ENCODE measurements around the gene PYGO2.

DNA sequence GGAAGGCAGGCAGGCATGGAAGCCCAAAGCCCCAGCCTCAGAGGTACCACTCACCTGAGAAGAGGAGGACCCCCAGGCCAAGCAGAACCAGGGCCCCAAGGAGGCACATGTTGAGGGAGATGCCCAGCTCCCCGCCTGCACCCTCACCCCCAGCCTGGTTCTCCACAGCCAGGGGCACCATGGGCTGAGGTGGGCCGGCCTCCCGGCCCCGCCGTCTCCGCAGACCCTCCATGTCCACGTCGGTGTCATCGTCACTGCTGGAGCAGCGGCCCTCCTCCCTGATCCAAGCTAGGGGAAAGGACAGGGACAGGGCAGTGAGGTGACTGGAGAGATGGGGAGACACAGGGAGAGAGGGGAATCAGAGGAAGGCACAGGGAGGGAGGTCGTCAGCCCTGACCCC is 13.5 kb downstream of the PYGO2 start:
- TF ChIP-seq POLR2A (IDR thresholded peaks at IDR 0.05) (no peak), POLR2AphosphoS5 (IDR thresholded peaks at IDR 0.05) (no peak), EP300 (IDR thresholded peaks at IDR 0.05) (no peak)
- TF ChIP-seq, protein P1, sequence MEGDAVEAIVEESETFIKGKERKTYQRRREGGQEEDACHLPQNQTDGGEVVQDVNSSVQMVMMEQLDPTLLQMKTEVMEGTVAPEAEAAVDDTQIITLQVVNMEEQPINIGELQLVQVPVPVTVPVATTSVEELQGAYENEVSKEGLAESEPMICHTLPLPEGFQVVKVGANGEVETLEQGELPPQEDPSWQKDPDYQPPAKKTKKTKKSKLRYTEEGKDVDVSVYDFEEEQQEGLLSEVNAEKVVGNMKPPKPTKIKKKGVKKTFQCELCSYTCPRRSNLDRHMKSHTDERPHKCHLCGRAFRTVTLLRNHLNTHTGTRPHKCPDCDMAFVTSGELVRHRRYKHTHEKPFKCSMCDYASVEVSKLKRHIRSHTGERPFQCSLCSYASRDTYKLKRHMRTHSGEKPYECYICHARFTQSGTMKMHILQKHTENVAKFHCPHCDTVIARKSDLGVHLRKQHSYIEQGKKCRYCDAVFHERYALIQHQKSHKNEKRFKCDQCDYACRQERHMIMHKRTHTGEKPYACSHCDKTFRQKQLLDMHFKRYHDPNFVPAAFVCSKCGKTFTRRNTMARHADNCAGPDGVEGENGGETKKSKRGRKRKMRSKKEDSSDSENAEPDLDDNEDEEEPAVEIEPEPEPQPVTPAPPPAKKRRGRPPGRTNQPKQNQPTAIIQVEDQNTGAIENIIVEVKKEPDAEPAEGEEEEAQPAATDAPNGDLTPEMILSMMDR (IDR thresholded peaks at IDR 0.05): no peak

Data from gastroesophageal sphincter (tissue), 3 donors.